CD4-positive, CD25-positive, alpha-beta regulatory T cell (primary cell): ENCODE results near the gene MAP2. TPM values are rescaled to one million over a fixed set of nuclear protein-coding genes. Genes with fewer than 3 reads are reported as not detected.

Experiments
- ATAC-seq, 2 donors: fragments of 150-1000 bp; cut with Tn5 transposase; one replicate each; pipeline ENCODE4 v1.10.0; 2021; ENCODE audit warnings: low read depth in 2 of 2, moderate number of reproducible peaks in 2 of 2, moderate library complexity in 1 of 2
- DNase-seq, 3 donors: peaks; one replicate each; pipeline versions ENCODE4 v3.0.0 to v3.0.0-alpha.2; 2012 to 2022; ENCODE audit warnings: mixed read lengths in 1 of 3
- H3K27ac ChIP-seq: one replicate; pipeline ENCODE4 v1.7.0; 2013; ENCODE audit warnings: mild to moderate bottlenecking, low read length; ENCODE audit not compliant: insufficient read depth, poor library complexity, severe bottlenecking
- H3K27me3 ChIP-seq: one replicate; pipeline ENCODE4 v1.7.0; 2013; ENCODE audit warnings: low read length; ENCODE audit not compliant: control insufficient read depth, insufficient read depth
- H3K36me3 ChIP-seq: one replicate; pipeline ENCODE4 v1.7.0; 2013; ENCODE audit warnings: mild to moderate bottlenecking, low read length, moderate library complexity; ENCODE audit not compliant: control insufficient read depth, insufficient read depth
- H3K4me1 ChIP-seq: 2 replicates; pipeline ENCODE4 v1.7.0; 2013; ENCODE audit warnings: mild to moderate bottlenecking, low read length; ENCODE audit not compliant: insufficient read depth, control insufficient read depth, poor library complexity, severe bottlenecking
- H3K4me3 ChIP-seq: one replicate; pipeline ENCODE4 v1.7.0; 2013; ENCODE audit warnings: low read depth, mild to moderate bottlenecking, low read length, moderate library complexity
- H3K9me3 ChIP-seq, 2 experiments: 1 replicate in 1 of 2; 2 replicates in 1 of 2; pipeline ENCODE4 v1.7.0; 2013; ENCODE audit warnings: low read length in 2 of 2, mild to moderate bottlenecking in 1 of 2, moderate library complexity in 1 of 2; ENCODE audit not compliant: control insufficient read depth in 2 of 2
- H3K27ac Mint-ChIP-seq, 3 donors: one replicate each; pipeline ENCODE4 v1.8.0; 2020 to 2022; ENCODE audit warnings: mild to moderate bottlenecking in 3 of 3, mixed read lengths in 3 of 3, moderate library complexity in 2 of 3
- H3K27me3 Mint-ChIP-seq: one replicate; pipeline ENCODE4 v1.8.0; 2022; ENCODE audit warnings: mild to moderate bottlenecking, mixed read lengths
- H3K36me3 Mint-ChIP-seq: one replicate; pipeline ENCODE4 v1.8.0; 2020; ENCODE audit warnings: mixed read lengths
- H3K4me1 Mint-ChIP-seq, 4 donors: one replicate each; pipeline ENCODE4 v1.8.0; 2020 to 2022; ENCODE audit warnings: mixed read lengths in 4 of 4, mild to moderate bottlenecking in 1 of 4
- H3K4me3 Mint-ChIP-seq, 4 donors: one replicate each; pipeline ENCODE4 v1.8.0; 2020 to 2022; ENCODE audit warnings: mild to moderate bottlenecking in 4 of 4, mixed read lengths in 4 of 4, moderate library complexity in 3 of 4
- H3K9me3 Mint-ChIP-seq, 7 donors: one replicate each; pipeline ENCODE4 v1.8.0; 2020 to 2022; ENCODE audit warnings: mixed read lengths in 7 of 7, mild to moderate bottlenecking in 3 of 7, moderate library complexity in 2 of 7
- polyA plus RNA-seq, 4 donors: library from polyadenylated mRNA; unstranded; fragments of 300-500 nt; fragmentation: Illumina TruSeq; gene quantifications; one replicate each; pipeline ENCODE4 v1.2.3, GENCODE V29; 2021
- total RNA-seq: library from RNA; stranded (reverse); gene quantifications from one replicate; pipeline ENCODE4 v1.2.3, GENCODE V29; 2022

MAP2 gene
- total and polyA plus RNA-seq, 5 donors from 2014 or later: 0.16 to 1.1 TPM; not detected in 3

DNA sequence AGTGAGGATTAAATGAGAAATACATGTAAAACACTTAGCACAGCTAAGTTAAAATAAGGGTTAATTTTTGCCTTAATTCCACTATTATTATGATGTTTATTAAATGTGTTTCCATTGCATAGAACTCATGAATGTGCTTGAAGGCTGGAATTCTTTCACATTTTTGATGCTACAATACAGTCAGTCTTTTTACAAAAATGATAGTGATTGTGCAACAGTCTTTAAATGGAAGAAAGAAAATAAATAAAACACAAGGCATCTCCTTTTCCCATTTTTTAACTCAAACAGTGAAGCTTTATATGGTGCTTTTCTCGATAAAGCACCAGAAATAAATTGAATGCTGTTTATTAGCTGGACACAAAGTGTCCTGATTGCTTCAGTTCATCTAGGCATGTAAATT lies 123.9 kb downstream of the MAP2 start:
- Histone ChIP-seq H3K36me3 (no peaks in the 10 kb centered on the region), H3K4me3 (no peak overlapping the region), H3K9me3 (no peaks in the 10 kb centered on the region), H3K27me3 (no peaks in the 10 kb centered on the region), H3K27ac (no peak overlapping the region), H3K4me1 (no peaks in the 10 kb centered on the region)
- Mint-ChIP-seq H3K4me3 (no peak overlapping the region), H3K9me3 (no peaks in the 10 kb centered on the region), H3K27ac (no peak overlapping the region), H3K27me3 (no peaks in the 10 kb centered on the region), H3K36me3 (no peaks in the 10 kb centered on the region), H3K4me1 (no peaks in the 10 kb centered on the region)
- ATAC-seq: no peak
- DNase-seq: no peak

DNA sequence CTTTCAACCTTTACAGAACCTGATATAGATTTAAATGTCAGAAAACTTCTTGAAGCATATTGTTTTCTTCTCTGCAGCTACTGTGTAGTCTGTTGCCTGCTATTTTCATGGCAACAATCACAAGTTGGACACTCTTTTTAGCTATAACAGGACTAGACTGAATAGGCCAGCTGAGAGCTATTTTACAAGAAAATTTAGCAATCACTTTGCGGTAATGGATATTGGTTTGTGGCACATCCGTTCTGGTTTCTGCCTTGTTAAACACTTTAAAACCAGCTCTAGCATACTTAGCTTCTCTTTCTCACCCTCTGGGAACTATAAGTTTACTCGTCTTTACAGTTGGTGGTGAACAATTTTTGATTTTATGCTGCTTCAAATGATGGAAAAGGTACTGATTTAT lies 125.7 kb downstream of the MAP2 start:
- no peaks in the 10 kb centered on the region for H3K4me1 Mint-ChIP-seq
- no peak for ATAC-seq
- H3K4me3 ChIP-seq: no peak overlapping the region
- no peak overlapping the region for H3K4me3 Mint-ChIP-seq
- H3K9me3 ChIP-seq: no peaks in the 10 kb centered on the region
- no peak overlapping the region for H3K27ac Mint-ChIP-seq
- H3K9me3 Mint-ChIP-seq: peaks cover 0 to 1% (median 0%) of the 10 kb centered on the region in 7 donors
- H3K4me1 ChIP-seq: no peaks in the 10 kb centered on the region
- H3K27me3 ChIP-seq: no peaks in the 10 kb centered on the region
- no peaks in the 10 kb centered on the region for H3K36me3 Mint-ChIP-seq
- DNase-seq: no peak
- no peak overlapping the region for H3K27ac ChIP-seq
- no peaks in the 10 kb centered on the region for H3K36me3 ChIP-seq
- no peaks in the 10 kb centered on the region for H3K27me3 Mint-ChIP-seq

DNA sequence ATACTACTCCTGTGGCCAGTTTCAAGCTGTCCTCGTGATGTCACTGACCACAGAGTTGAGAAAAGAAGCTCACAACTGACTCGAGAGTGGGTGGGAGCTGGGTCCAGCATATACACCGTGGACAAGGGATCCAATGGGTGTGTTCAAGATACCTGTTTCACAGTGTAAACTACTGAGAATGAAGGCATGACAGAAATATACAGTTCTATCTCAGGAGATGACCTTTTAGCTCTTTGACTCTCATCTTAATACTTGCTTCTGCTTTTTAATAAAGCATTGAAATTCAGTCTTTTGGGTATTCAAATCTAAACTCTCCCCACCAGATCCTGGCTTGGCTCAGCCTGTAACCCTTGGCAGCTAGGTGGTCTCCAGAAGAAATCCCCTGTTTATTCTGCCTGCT lies 130.1 kb downstream of the MAP2 start:
- H3K36me3 ChIP-seq: no peaks in the 10 kb centered on the region
- H3K9me3 ChIP-seq: no peaks in the 10 kb centered on the region
- Mint-ChIP-seq H3K27me3 (no peaks in the 10 kb centered on the region), H3K4me3 (no peak overlapping the region), H3K4me1 (no peaks in the 10 kb centered on the region), H3K27ac (no peak overlapping the region), H3K9me3 (peaks cover 0 to 1% (median 0%) of the 10 kb centered on the region in 7 donors), H3K36me3 (no peaks in the 10 kb centered on the region)
- no peak overlapping the region for H3K4me3 ChIP-seq
- no peak for DNase-seq
- H3K27ac ChIP-seq: no peak overlapping the region
- no peak for ATAC-seq
- H3K4me1 ChIP-seq: no peaks in the 10 kb centered on the region
- H3K27me3 ChIP-seq: no peaks in the 10 kb centered on the region

DNA sequence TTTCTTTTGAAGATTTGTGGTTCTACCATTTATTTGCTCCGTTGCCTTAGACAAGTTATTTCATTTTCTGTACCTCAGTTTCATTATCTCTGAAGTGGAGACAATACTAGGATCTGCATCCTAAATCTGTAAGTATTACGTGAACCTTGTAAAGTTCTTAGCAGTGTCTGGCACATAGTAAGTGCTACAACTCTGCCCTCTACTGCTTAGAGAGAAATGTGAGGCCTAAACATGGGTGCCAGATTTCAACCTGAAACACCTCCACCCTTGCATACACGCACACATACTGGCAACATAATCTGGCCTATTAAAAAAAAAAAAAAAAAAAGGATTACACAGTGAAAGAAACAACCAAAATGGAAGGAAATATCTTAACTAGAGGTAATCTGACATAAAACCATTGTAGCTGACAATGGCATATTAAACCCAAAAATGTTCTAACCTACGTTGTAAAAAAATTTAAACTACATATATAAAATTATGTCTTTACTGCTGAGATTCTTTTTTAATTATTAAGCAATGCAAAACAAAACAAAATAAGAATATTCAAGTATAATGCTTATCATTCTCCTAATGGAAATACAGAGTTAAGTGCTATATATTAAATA lies 132.6 kb downstream of the MAP2 start:
- Histone ChIP-seq H3K27ac (no peak overlapping the region), H3K9me3 (no peaks in the 10 kb centered on the region), H3K27me3 (no peaks in the 10 kb centered on the region), H3K36me3 (no peaks in the 10 kb centered on the region), H3K4me1 (no peaks in the 10 kb centered on the region), H3K4me3 (no peak overlapping the region)
- no peak for DNase-seq
- H3K27me3 Mint-ChIP-seq: no peaks in the 10 kb centered on the region
- no peak overlapping the region for H3K27ac Mint-ChIP-seq
- no peak for ATAC-seq
- H3K4me1 Mint-ChIP-seq: no peaks in the 10 kb centered on the region
- H3K4me3 Mint-ChIP-seq: no peak overlapping the region
- peaks cover 0 to 1% (median 0%) of the 10 kb centered on the region in 7 donors for H3K9me3 Mint-ChIP-seq
- no peaks in the 10 kb centered on the region for H3K36me3 Mint-ChIP-seq

DNA sequence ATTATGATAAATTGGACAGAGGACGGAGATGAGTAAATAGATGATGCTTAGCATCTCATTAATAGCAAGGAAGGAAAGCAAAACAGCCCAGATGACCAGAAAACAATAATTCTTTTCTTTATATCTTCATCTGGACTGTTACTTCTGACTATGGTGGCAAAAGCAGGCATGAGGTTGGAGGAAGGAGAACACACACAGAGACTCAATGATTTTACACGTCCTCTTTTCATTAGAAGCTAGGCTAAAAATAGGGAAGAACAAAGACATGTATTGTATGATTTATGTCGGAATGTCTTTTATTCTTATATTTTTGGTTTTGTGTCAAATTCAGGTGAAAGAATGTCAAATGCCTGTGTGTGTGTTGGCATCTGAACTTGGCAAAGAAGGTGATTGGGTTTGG lies 137.1 kb downstream of the MAP2 start:
- no peaks in the 10 kb centered on the region for H3K27me3 ChIP-seq
- no peak overlapping the region for H3K4me3 ChIP-seq
- no peaks in the 10 kb centered on the region for H3K36me3 ChIP-seq
- H3K27me3 Mint-ChIP-seq: no peaks in the 10 kb centered on the region
- H3K27ac ChIP-seq: no peak overlapping the region
- no peaks in the 10 kb centered on the region for H3K9me3 ChIP-seq
- ATAC-seq (no peak), DNase-seq (no peak)
- H3K4me3 Mint-ChIP-seq: no peak overlapping the region
- no peaks in the 10 kb centered on the region for H3K4me1 ChIP-seq
- peaks cover 0 to 2% (median 0%) of the 10 kb centered on the region in 7 donors for H3K9me3 Mint-ChIP-seq
- H3K27ac Mint-ChIP-seq: no peak overlapping the region
- no peaks in the 10 kb centered on the region for H3K36me3 Mint-ChIP-seq
- no peaks in the 10 kb centered on the region for H3K4me1 Mint-ChIP-seq

DNA sequence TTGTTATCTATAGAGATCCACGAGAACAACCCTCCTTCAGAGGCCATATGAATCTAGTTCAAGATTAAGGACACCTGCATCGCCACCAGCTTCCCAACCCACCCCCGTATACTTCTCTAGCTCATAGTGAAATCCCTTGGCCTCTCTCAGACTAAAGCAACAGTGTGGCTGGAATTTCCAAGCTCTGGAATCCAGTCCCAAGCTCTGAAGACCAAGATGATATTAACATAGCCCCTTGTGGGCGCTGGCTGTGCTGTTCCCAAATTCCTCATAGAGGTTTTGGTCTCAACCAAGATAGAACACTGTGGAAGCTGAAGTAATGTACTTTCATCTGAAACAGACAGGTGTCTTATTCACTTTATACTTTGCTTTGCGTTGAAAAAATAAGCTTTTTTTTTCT lies 139.6 kb downstream of the MAP2 start:
- Histone ChIP-seq H3K36me3 (no peaks in the 10 kb centered on the region), H3K9me3 (no peaks in the 10 kb centered on the region), H3K4me1 (no peaks in the 10 kb centered on the region), H3K4me3 (no peak overlapping the region), H3K27me3 (no peaks in the 10 kb centered on the region), H3K27ac (no peak overlapping the region)
- no peak overlapping the region for H3K4me3 Mint-ChIP-seq
- no peaks in the 10 kb centered on the region for H3K4me1 Mint-ChIP-seq
- DNase-seq (no peak), ATAC-seq (no peak)
- no peaks in the 10 kb centered on the region for H3K27me3 Mint-ChIP-seq
- H3K27ac Mint-ChIP-seq: no peak overlapping the region
- H3K36me3 Mint-ChIP-seq: no peaks in the 10 kb centered on the region
- H3K9me3 Mint-ChIP-seq: peaks cover 0 to 2% (median 0%) of the 10 kb centered on the region in 7 donors

DNA sequence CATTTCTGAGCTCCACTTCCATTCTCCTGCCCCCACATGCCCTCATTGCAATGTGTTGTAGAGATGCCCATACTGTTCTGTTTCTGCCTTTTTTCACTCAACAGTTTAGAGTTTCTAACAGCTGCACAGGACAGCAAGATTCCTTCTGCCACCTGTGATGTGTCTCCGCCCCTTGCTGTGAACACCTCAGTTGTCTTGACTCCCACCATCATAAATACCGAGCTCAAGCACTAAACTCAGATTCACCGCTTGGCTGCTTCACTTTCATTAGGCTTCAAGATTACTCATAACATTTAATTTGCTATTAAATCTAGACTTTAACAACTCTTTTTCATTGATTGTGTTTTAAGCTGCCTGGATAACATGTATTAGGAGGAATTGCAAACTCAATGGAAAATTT lies 141.0 kb downstream of the MAP2 start:
- H3K9me3 Mint-ChIP-seq: peaks cover 0 to 2% (median 0%) of the 10 kb centered on the region in 7 donors
- Histone ChIP-seq H3K4me1 (no peaks in the 10 kb centered on the region), H3K27ac (no peak overlapping the region), H3K4me3 (no peak overlapping the region), H3K27me3 (no peaks in the 10 kb centered on the region), H3K9me3 (no peaks in the 10 kb centered on the region), H3K36me3 (no peaks in the 10 kb centered on the region)
- H3K4me1 Mint-ChIP-seq: no peaks in the 10 kb centered on the region
- H3K36me3 Mint-ChIP-seq: no peaks in the 10 kb centered on the region
- no peak overlapping the region for H3K4me3 Mint-ChIP-seq
- no peak for ATAC-seq
- H3K27ac Mint-ChIP-seq: no peak overlapping the region
- no peak for DNase-seq
- no peaks in the 10 kb centered on the region for H3K27me3 Mint-ChIP-seq

DNA sequence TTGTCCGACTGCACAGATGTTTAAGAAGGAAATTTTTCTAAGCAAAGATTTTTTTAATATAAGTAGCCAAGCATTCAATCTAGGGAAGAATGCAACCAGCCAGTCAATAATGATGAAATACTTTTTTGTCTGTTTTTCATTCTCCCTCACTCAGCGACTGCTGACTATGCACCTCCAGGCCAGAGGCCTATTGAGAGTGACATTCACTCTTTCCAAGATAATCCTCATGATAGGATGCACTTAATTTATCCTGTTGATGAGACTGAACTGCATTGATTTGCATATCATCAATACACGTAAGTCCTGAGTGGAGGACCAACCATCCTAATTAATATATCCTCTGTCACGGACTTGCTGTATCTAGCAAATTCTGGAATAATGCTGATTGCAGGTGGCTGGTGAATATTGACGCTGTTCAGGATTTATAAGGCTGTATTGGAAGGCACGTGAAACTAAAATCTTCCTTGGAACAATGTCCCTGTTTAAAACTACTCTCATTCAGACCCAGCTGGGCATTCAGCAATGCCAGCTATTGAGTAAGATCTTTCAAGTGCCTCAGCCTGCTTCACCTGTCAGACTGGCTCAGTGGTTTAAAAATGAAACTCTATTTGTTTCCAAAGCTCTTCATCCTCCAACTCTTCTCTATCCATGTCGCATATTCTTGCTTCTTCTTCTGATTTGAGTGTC lies 142.2 kb downstream of the MAP2 start:
- ATAC-seq (no peak), DNase-seq (no peak)
- Histone ChIP-seq H3K27ac (no peak overlapping the region), H3K27me3 (no peaks in the 10 kb centered on the region), H3K4me1 (no peaks in the 10 kb centered on the region), H3K4me3 (no peak overlapping the region), H3K36me3 (no peaks in the 10 kb centered on the region), H3K9me3 (no peaks in the 10 kb centered on the region)
- Mint-ChIP-seq H3K9me3 (peaks cover 0 to 2% (median 0%) of the 10 kb centered on the region in 7 donors), H3K27ac (no peak overlapping the region), H3K4me1 (no peaks in the 10 kb centered on the region), H3K36me3 (no peaks in the 10 kb centered on the region), H3K27me3 (no peaks in the 10 kb centered on the region), H3K4me3 (no peak overlapping the region)
